Measurements from ENCODE around the gene IRGM.
A peak's percentile ranks its signal among the peaks of the same experiment; 100 is the strongest.

- TF ChIP-seq CTCF (IDR thresholded peaks at IDR 0.05) (peak; percentile 73), EZH2 (IDR thresholded peaks at IDR 0.05) (no peak)
These were observed 473 bp downstream of the IRGM start for GRCh38 chr5:150846654-150847333.
